Keratinocyte (primary cell): ENCODE measurements around the gene PPP4R4. TPM values are rescaled to one million over a fixed set of nuclear protein-coding genes. Genes with fewer than 3 reads are reported as not detected.

Experiments
- DNase-seq: peaks from one replicate; pipeline ENCODE4 v3.0.0-alpha.2; 2011; ENCODE audit warnings: low read depth, missing footprints, low spot score
- FAIRE-seq: peaks from 2 replicates; lab custom pipeline; 2011; peaks lifted over from hg19 to GRCh38; lab: Jason Lieb, UNC
- H2AFZ ChIP-seq: 2 replicates; pipeline ENCODE4 v1.6.0; 2012; ENCODE audit warnings: low read length, control low read depth, inconsistent platforms; ENCODE audit not compliant: control insufficient read depth
- H3K27ac ChIP-seq: 2 replicates; pipeline ENCODE4 v1.5.1; 2011; ENCODE audit warnings: low read length; ENCODE audit not compliant: control insufficient read depth, insufficient read depth
- H3K27me3 ChIP-seq: 3 replicates; pipeline ENCODE4 v1.6.0; 2011; ENCODE audit warnings: low read length; ENCODE audit not compliant: control insufficient read depth, insufficient read depth; ENCODE audit errors: extremely low read depth
- H3K36me3 ChIP-seq, 2 experiments: 2 replicates in 1 of 2; 3 replicates in 1 of 2; pipeline ENCODE4 v1.5.1; 2011; ENCODE audit warnings: low read length in 2 of 2, mild to moderate bottlenecking in 1 of 2; ENCODE audit not compliant: control insufficient read depth in 2 of 2, insufficient read depth in 2 of 2; ENCODE audit errors: extremely low read depth in 1 of 2
- H3K4me1 ChIP-seq: 3 replicates; pipeline ENCODE4 v1.5.1; 2011; ENCODE audit warnings: low read length; ENCODE audit not compliant: control insufficient read depth, insufficient read depth; ENCODE audit errors: extremely low read depth
- H3K4me2 ChIP-seq: 3 replicates; pipeline ENCODE4 v1.6.0; 2011; ENCODE audit warnings: low read depth, low read length; ENCODE audit not compliant: control insufficient read depth, insufficient read depth; ENCODE audit errors: extremely low read depth
- H3K4me3 ChIP-seq, 3 experiments: fragments of 200-600 bp in 1 of 3; sonication (generic) in 1 of 3; 2 replicates in 2 of 3; 3 replicates in 1 of 3; pipeline ENCODE4 v1.5.1; 2011 to 2016; ENCODE audit warnings: low read length in 3 of 3, mild to moderate bottlenecking in 3 of 3, control low read depth in 2 of 3, inconsistent platforms in 1 of 3, low read depth in 1 of 3, mixed read lengths in 1 of 3, mixed run types in 1 of 3, moderate library complexity in 1 of 3; ENCODE audit not compliant: control insufficient read depth in 2 of 3, insufficient read depth in 2 of 3; ENCODE audit errors: extremely low read depth in 1 of 3
- H3K79me2 ChIP-seq: 2 replicates; pipeline ENCODE4 v1.6.0; 2012; ENCODE audit warnings: low read length; ENCODE audit not compliant: control insufficient read depth, insufficient read depth
- H3K9ac ChIP-seq: 3 replicates; pipeline ENCODE4 v1.6.0; 2011; ENCODE audit warnings: low read length; ENCODE audit not compliant: control insufficient read depth, insufficient read depth; ENCODE audit errors: extremely low read depth
- H3K9me1 ChIP-seq: 3 replicates; pipeline ENCODE4 v1.6.0; 2011; ENCODE audit warnings: low read length; ENCODE audit not compliant: control insufficient read depth, insufficient read depth; ENCODE audit errors: extremely low read depth
- H3K9me3 ChIP-seq: 2 replicates; pipeline ENCODE4 v1.5.1; 2012; ENCODE audit warnings: low read depth, low read length; ENCODE audit not compliant: control insufficient read depth
- H4K20me1 ChIP-seq: 3 replicates; pipeline ENCODE4 v1.6.0; 2011; ENCODE audit warnings: low read length; ENCODE audit not compliant: control insufficient read depth, insufficient read depth; ENCODE audit errors: extremely low read depth
- CTCF ChIP-seq, 3 experiments: IDR thresholded peaks in 1 of 3; conservative IDR thresholded peaks in 1 of 3; optimal IDR thresholded peaks in 1 of 3; 2 replicates in 2 of 3; 3 replicates in 1 of 3; pipeline versions ENCODE3 to v1.5.1; 2011; ENCODE audit warnings: low read length in 3 of 3, mild to moderate bottlenecking in 3 of 3, moderate library complexity in 2 of 3, control low read depth in 1 of 3, inconsistent platforms in 1 of 3; ENCODE audit not compliant: insufficient read depth in 2 of 3; ENCODE audit errors: extremely low read depth in 1 of 3
- EZH2 ChIP-seq: IDR thresholded peaks from one replicate; pipeline ENCODE4 v1.6.1; 2012; ENCODE audit warnings: inconsistent platforms, mild to moderate bottlenecking, low read length, moderate library complexity
- dilution Hi-C: fragments of 300-500 bp; cut with MboI; formaldehyde crosslinking; loops from one replicate; pipeline ENCODE4 v1.7.0; 2020; ENCODE audit warnings: low sequenced_read_pairs; ENCODE audit not compliant: extremely low pct_ligation_motif_present
- polyA plus RNA-seq, 5 experiments: library from polyadenylated mRNA; depleted of rRNA in 3 of 5; stranded (reverse) in 3 of 5; stranded (forward) in 1 of 5; unstranded in 1 of 5; fragments of >200 nt; gene quantifications; 1 replicate in 1 of 5; 2 replicates in 3 of 5; 3 replicates in 1 of 5; pipeline versions ENCODE4 v1.2.1 to v1.2.3, GENCODE V29; 2011 to 2012; ENCODE audit warnings: missing spikeins in 2 of 5, low read depth in 1 of 5, low replicate concordance in 1 of 5

Gene PPP4R4
- polyA plus RNA-seq, 1 donor (not counting 4 experiments of a cell fraction or from before 2014, with no cell fraction given) = 9.0 TPM

- no peaks in the 10 kb centered on the region for H4K20me1 ChIP-seq
- H3K36me3 ChIP-seq = peaks cover 0 to 6% of the 10 kb centered on the region in 2 experiments
- no peak for TF ChIP-seq EZH2
- TF ChIP-seq CTCF (optimal IDR thresholded peaks at IDR 0.05 in 1 of 3, IDR thresholded peaks at IDR 0.05 in 1 of 3, conservative IDR thresholded peaks at IDR 0.05 in 1 of 3; ENCODE audit: extremely low read depth in 1 of 3, insufficient read depth in 2 of 3, low read length in 3 of 3) = peak; percentile 38 to 61 (median 55)
- no peak overlapping the region for H3K9ac ChIP-seq
- H3K27ac ChIP-seq = no peak overlapping the region
- H3K4me1 ChIP-seq = peaks cover 16% of the 10 kb centered on the region
- H3K4me3 ChIP-seq = no peak overlapping the region
- no peaks in the 10 kb centered on the region for H3K27me3 ChIP-seq
- H3K79me2 ChIP-seq = no peaks in the 10 kb centered on the region
- H3K9me1 ChIP-seq = no peaks in the 10 kb centered on the region
- FAIRE-seq (peak; percentile 57), DNase-seq (no peak)
- dilution Hi-C loops = no loop called here
- no peak overlapping the region for H2AFZ ChIP-seq
- no peaks in the 10 kb centered on the region for H3K9me3 ChIP-seq
- no peak overlapping the region for H3K4me2 ChIP-seq
Observed at GRCh38 chr14:94132285-94132887, 41.7 kb upstream of the PPP4R4 start.

GRCh38 chr14:94135476-94135875, 38.6 kb upstream of the PPP4R4 start:
- dilution Hi-C loops = no loop called here
- Histone ChIP-seq H3K27me3 (no peaks in the 10 kb centered on the region), H4K20me1 (no peaks in the 10 kb centered on the region), H3K4me1 (peaks cover under 1% of the 10 kb centered on the region), H3K9me1 (no peaks in the 10 kb centered on the region), H3K27ac (no peak overlapping the region), H3K4me3 (no peak overlapping the region), H3K4me2 (no peak overlapping the region), H3K79me2 (no peaks in the 10 kb centered on the region), H3K36me3 (no peaks in the 10 kb centered on the region), H3K9ac (no peak overlapping the region), H3K9me3 (no peaks in the 10 kb centered on the region), H2AFZ (no peak overlapping the region)
- TF ChIP-seq CTCF (optimal IDR thresholded peaks at IDR 0.05 in 1 of 3, IDR thresholded peaks at IDR 0.05 in 1 of 3, conservative IDR thresholded peaks at IDR 0.05 in 1 of 3; ENCODE audit: extremely low read depth in 1 of 3, insufficient read depth in 2 of 3, low read length in 3 of 3) = no peak
- no peak for TF ChIP-seq EZH2
- FAIRE-seq = no peak
- DNase-seq = no peak
